Forelimb muscle (tissue), 1 donor: ENCODE results near the gene FNDC7. TPM values are rescaled to one million over a fixed set of nuclear protein-coding genes. Genes with fewer than 3 reads are reported as not detected.
"Not testable (repeated sequence)": the region's sequence is repeated elsewhere in the genome, so short reads cannot be mapped to it uniquely, and the experiment has no call there.

Source experiments
- DNase-seq: peaks from one replicate; pipeline ENCODE4 v3.0.0-alpha.2; 2013; ENCODE audit warnings: low read depth
- polyA plus RNA-seq: library from polyadenylated mRNA; unstranded; fragments of 120-200 nt; gene quantifications from one replicate; pipeline ENCODE4 v1.2.1, GENCODE V29; 2013; ENCODE audit not compliant: insufficient read length

The FNDC7 gene
- polyA plus RNA-seq, 1 donor: not detected

GRCh38 chr1:108734171-108734865 lies 21.6 kb downstream of the FNDC7 start:
- DNase-seq: no peak

GRCh38 chr1:108742253-108742652 lies 29.5 kb downstream of the FNDC7 start:
- no peak for DNase-seq

- no peak for DNase-seq
Measured at GRCh38 chr1:108745980-108746381, 33.3 kb downstream of the FNDC7 start.

- DNase-seq: peak; percentile 92
Measured at GRCh38 chr1:108746382-108747170, 33.9 kb downstream of the FNDC7 start, which contains the start of gene STXBP3. Gene STXBP3 (plus strand): TSS chr1:108746674. CDS start chr1:108746738, 64 bp downstream.

- DNase-seq: peak; percentile 71
Measured at GRCh38 chr1:108747171-108747850, 34.6 kb downstream of the FNDC7 start.

GRCh38 chr1:108747898-108748297 lies 35.2 kb downstream of the FNDC7 start:
- no peak for DNase-seq

GRCh38 chr1:108749081-108749480 lies 36.4 kb downstream of the FNDC7 start:
- DNase-seq: no peak

GRCh38 chr1:108750476-108751181 lies 37.9 kb downstream of the FNDC7 start:
- no peak for DNase-seq

GRCh38 chr1:108753363-108753762 lies 40.7 kb downstream of the FNDC7 start:
- no peak for DNase-seq

- DNase-seq: no peak
Measured at GRCh38 chr1:108758796-108759195, 46.1 kb downstream of the FNDC7 start.

- no peak for DNase-seq
Measured at GRCh38 chr1:108767115-108767514, 54.4 kb downstream of the FNDC7 start.

GRCh38 chr1:108767708-108768107 lies 55.0 kb downstream of the FNDC7 start:
- DNase-seq: no peak

- DNase-seq: no peak
Measured at GRCh38 chr1:108777839-108778238, 65.1 kb downstream of the FNDC7 start.

GRCh38 chr1:108779455-108779854 lies 66.7 kb downstream of the FNDC7 start:
- DNase-seq: no peak

GRCh38 chr1:108780937-108781574 lies 68.3 kb downstream of the FNDC7 start:
- DNase-seq: no peak

GRCh38 chr1:108781575-108781944 lies 68.9 kb downstream of the FNDC7 start:
- not testable (repeated sequence) for DNase-seq

GRCh38 chr1:108785264-108785663 lies 72.6 kb downstream of the FNDC7 start:
- no peak for DNase-seq

GRCh38 chr1:108785880-108786279 lies 73.2 kb downstream of the FNDC7 start:
- DNase-seq: no peak

GRCh38 chr1:108791790-108792189 lies 79.1 kb downstream of the FNDC7 start:
- no peak for DNase-seq
